EH (cell line): ENCODE data around the gene HSPA4L.

Source experiments
- DNase-seq: peaks from one replicate; pipeline ENCODE4 v3.0.0-alpha.2; 2015; ENCODE audit warnings: low read depth

Gene HSPA4L

GRCh38 chr4:127782275-127783025 is at the start of gene HSPA4L:
HSPA4L (plus strand) TSS chr4:127782322; CDS start chr4:127782551, 229 bp downstream.
- DNase-seq: peak; percentile 30

GRCh38 chr4:127732623-127733328 is 49.3 kb upstream of the HSPA4L start:
- peak; percentile 58 for DNase-seq

- no peak for DNase-seq
Measured at GRCh38 chr4:127734976-127735375, 47.1 kb upstream of the HSPA4L start.

GRCh38 chr4:127737295-127737694 is 44.8 kb upstream of the HSPA4L start:
- no peak for DNase-seq

- no peak for DNase-seq
Measured at GRCh38 chr4:127741247-127741646, 40.9 kb upstream of the HSPA4L start.

GRCh38 chr4:127747883-127748282 is 34.2 kb upstream of the HSPA4L start:
- no peak for DNase-seq

- no peak for DNase-seq
Measured at GRCh38 chr4:127748957-127749356, 33.2 kb upstream of the HSPA4L start.

- DNase-seq: no peak
Measured at GRCh38 chr4:127756906-127757305, 25.2 kb upstream of the HSPA4L start.

- no peak for DNase-seq
Measured at GRCh38 chr4:127759228-127759820, 22.8 kb upstream of the HSPA4L start.

GRCh38 chr4:127759893-127760292 is 22.2 kb upstream of the HSPA4L start:
- peak; percentile 1 for DNase-seq

GRCh38 chr4:127771535-127772275 is 10.4 kb upstream of the HSPA4L start:
- DNase-seq: no peak

- no peak for DNase-seq
Measured at GRCh38 chr4:127772769-127773671, 9.1 kb upstream of the HSPA4L start.

- DNase-seq: no peak
Measured at GRCh38 chr4:127775843-127776242, 6.3 kb upstream of the HSPA4L start.

- no peak for DNase-seq
Measured at GRCh38 chr4:127776620-127777019, 5.5 kb upstream of the HSPA4L start.

GRCh38 chr4:127777487-127777886 is 4.6 kb upstream of the HSPA4L start:
- no peak for DNase-seq

GRCh38 chr4:127778102-127778501 is 4.0 kb upstream of the HSPA4L start:
- DNase-seq: no peak

- no peak for DNase-seq
Measured at GRCh38 chr4:127780598-127780997, 1.5 kb upstream of the HSPA4L start.

- DNase-seq: no peak
Measured at GRCh38 chr4:127781300-127782024, 660 bp upstream of the HSPA4L start.

- peak; percentile 84 for DNase-seq
Measured at GRCh38 chr4:127782025-127782274, 172 bp upstream of the HSPA4L start.

GRCh38 chr4:127783026-127783769 is 1.1 kb downstream of the HSPA4L start:
- DNase-seq: peak; percentile 36
